Breast epithelium (tissue), 4 donors: ENCODE measurements around the gene CDX1. TPM values are rescaled to one million over a fixed set of nuclear protein-coding genes. Genes with fewer than 3 reads are reported as not detected.

ENCODE experiments used
- DNase-seq, 2 donors: peaks; one replicate each; pipeline ENCODE4 v3.0.0-alpha.2; 2019; ENCODE audit warnings: low spot score in 2 of 2
- H3K27ac ChIP-seq, 2 donors: fragments of 200-600 bp; sonication (generic) in 1 of 2; one replicate each; pipeline ENCODE4 v1.5.1; 2016 to 2019; ENCODE audit warnings: mild to moderate bottlenecking in 1 of 2
- H3K27me3 ChIP-seq, 2 donors: fragments of 200-600 bp; sonication (generic) in 1 of 2; one replicate each; pipeline versions ENCODE4 v1.5.1 to v1.6.0; 2017 to 2019; ENCODE audit warnings: control low read depth in 1 of 2, mild to moderate bottlenecking in 1 of 2
- H3K36me3 ChIP-seq: fragments of 200-600 bp; one replicate; pipeline ENCODE4 v1.5.1; 2019
- H3K4me1 ChIP-seq, 2 donors: fragments of 200-600 bp; sonication (generic); one replicate each; pipeline ENCODE4 v1.5.1; 2016 to 2019; ENCODE audit warnings: control low read depth in 1 of 2
- H3K4me3 ChIP-seq, 3 donors: fragments of 200-600 bp; sonication (generic); 1 replicate in 2 of 3; 2 replicates in 1 of 3; pipeline ENCODE4 v1.5.1; 2016 to 2019; ENCODE audit warnings: mild to moderate bottlenecking in 3 of 3, moderate library complexity in 2 of 3
- H3K9me3 ChIP-seq, 2 donors: fragments of 200-600 bp; sonication (generic) in 1 of 2; one replicate each; pipeline ENCODE4 v1.5.1; 2016 to 2019; ENCODE audit warnings: control low read depth in 1 of 2
- CTCF ChIP-seq, 3 donors: fragments of 450-650 bp; IDR thresholded peaks; one replicate each; pipeline ENCODE4 v1.5.1; 2016 to 2017; ENCODE audit warnings: antibody characterized with exemption in 3 of 3, mild to moderate bottlenecking in 3 of 3, moderate library complexity in 3 of 3
- POLR2A ChIP-seq: fragments of 450-650 bp; IDR thresholded peaks from one replicate; pipeline ENCODE4 v1.6.1; 2016; ENCODE audit warnings: antibody characterized with exemption, mild to moderate bottlenecking, moderate library complexity
- POLR2AphosphoS5 ChIP-seq, 3 donors: sonication (generic); formaldehyde crosslinking; IDR thresholded peaks; one replicate each; pipeline ENCODE4 v1.6.1; 2017; ENCODE audit warnings: antibody characterized with exemption in 3 of 3
- intact Hi-C: fragments of 100-400 bp; cut with DNase I; formaldehyde crosslinking; loops from one replicate; pipeline ENCODE4 v1.15.1; 2023; ENCODE audit warnings: low total_unique reads
- total RNA-seq, 3 donors: library from RNA; depleted of rRNA; stranded (reverse); fragments of >200 nt; gene quantifications; one replicate each; pipeline ENCODE4 v1.1.0, GENCODE V29; 2016

The CDX1 gene
- total RNA-seq, 3 donors from 2014 or later = 1.3 TPM; not detected in 2

- Histone ChIP-seq H3K4me1 (peaks cover 11 to 15% of the 10 kb centered on the region in 2 donors), H3K4me3 (no peak overlapping the region), H3K27ac (peak overlapping the region; percentile 48 to 86), H3K36me3 (no peaks in the 10 kb centered on the region), H3K9me3 (no peaks in the 10 kb centered on the region), H3K27me3 (no peaks in the 10 kb centered on the region)
- intact Hi-C loops = no loop called here
- no peak for DNase-seq
- TF ChIP-seq CTCF (IDR thresholded peaks at IDR 0.05) (no peak), POLR2A (no peak), POLR2AphosphoS5 (IDR thresholded peaks at IDR 0.05) (no peak)
Observed at GRCh38 chr5:150135557-150136304, 30.8 kb upstream of the CDX1 start.

- intact Hi-C loops = no loop called here
- peaks cover 11 to 15% of the 10 kb centered on the region in 2 donors for H3K4me1 ChIP-seq
- no peak for DNase-seq
Observed at GRCh38 chr5:150136305-150137167, 30.0 kb upstream of the CDX1 start.

GRCh38 chr5:150137168-150137957, 29.2 kb upstream of the CDX1 start:
- Histone ChIP-seq H3K9me3 (no peaks in the 10 kb centered on the region), H3K27ac (peak overlapping the region; percentile 73 to 86), H3K4me3 (peak overlapping the region in 1 of 3 donors; percentile 43), H3K4me1 (peaks cover 11 to 15% of the 10 kb centered on the region in 2 donors), H3K36me3 (no peaks in the 10 kb centered on the region), H3K27me3 (no peaks in the 10 kb centered on the region)
- no peak for DNase-seq
- no peak for TF ChIP-seq POLR2AphosphoS5 (IDR thresholded peaks at IDR 0.05)
- TF ChIP-seq POLR2A = no peak
- no peak for TF ChIP-seq CTCF (IDR thresholded peaks at IDR 0.05)
- intact Hi-C loops = no loop called here

More at GRCh38 chr5:150136305-150137167, 30.0 kb upstream of the CDX1 start:
- no peaks in the 10 kb centered on the region for H3K27me3 ChIP-seq
- no peaks in the 10 kb centered on the region for H3K36me3 ChIP-seq
- TF ChIP-seq POLR2A (no peak), CTCF (IDR thresholded peaks at IDR 0.05) (no peak), POLR2AphosphoS5 (IDR thresholded peaks at IDR 0.05) (no peak)
- H3K9me3 ChIP-seq = no peaks in the 10 kb centered on the region
- peak overlapping the region in 1 of 3 donors; percentile 43 for H3K4me3 ChIP-seq
- peak overlapping the region; percentile 73 to 86 for H3K27ac ChIP-seq

- no peaks in the 10 kb centered on the region for H3K9me3 ChIP-seq
- H3K36me3 ChIP-seq = no peaks in the 10 kb centered on the region
- DNase-seq = no peak
- peak overlapping the region in 1 of 3 donors; percentile 49 for H3K4me3 ChIP-seq
- intact Hi-C loops = no loop called here
- H3K4me1 ChIP-seq = peaks cover 11 to 15% of the 10 kb centered on the region in 2 donors
- TF ChIP-seq CTCF (IDR thresholded peaks at IDR 0.05) (no peak), POLR2A (no peak), POLR2AphosphoS5 (IDR thresholded peaks at IDR 0.05) (peak in 1 of 3 donors; percentile 29)
- peak overlapping the region; percentile 73 to 86 for H3K27ac ChIP-seq
- no peaks in the 10 kb centered on the region for H3K27me3 ChIP-seq
Observed at GRCh38 chr5:150137997-150138396, 28.6 kb upstream of the CDX1 start.
